ENCODE measurements around the gene DUSP16. TPM values are rescaled to one million over a fixed set of nuclear protein-coding genes. Genes with fewer than 3 reads are reported as not detected.

DUSP16 gene
- total RNA-seq, 1 experiment from 2014 or later, result 51.9 TPM

GRCh38 chr12:12611512-12612306, 49.0 kb upstream of the DUSP16 start, which contains the start of gene CREBL2 (continued):
- TF ChIP-seq TEAD1 (CRISPR knock-in tag; IDR thresholded peaks at IDR 0.05) (peak; percentile 88), NFE2L1 (CRISPR knock-in tag; IDR thresholded peaks at IDR 0.05) (no peak), KAT7 (CRISPR knock-in tag; IDR thresholded peaks at IDR 0.05; ENCODE audit: borderline replicate concordance) (0 out of 2 replicates have a peak, but pooled peaks have one; percentile 77), ATF6 (CRISPR knock-in tag; IDR thresholded peaks at IDR 0.05) (no peak), ZBTB21 (CRISPR knock-in tag; IDR thresholded peaks at IDR 0.05; ENCODE audit: borderline replicate concordance) (no peak), HMGXB4 (CRISPR knock-in tag; IDR thresholded peaks at IDR 0.05) (peak; percentile 50; the same call in 1 of the 2 replicates), SMAD4 (CRISPR knock-in tag; IDR thresholded peaks at IDR 0.05) (no peak), ARID4B (CRISPR knock-in tag; IDR thresholded peaks at IDR 0.05; ENCODE audit: borderline replicate concordance) (peak; percentile 85; the same call in 1 of the 2 replicates), IRF2 (CRISPR knock-in tag; IDR thresholded peaks at IDR 0.05; ENCODE audit: borderline replicate concordance, low read depth) (no peak), ZNF232 (CRISPR knock-in tag; IDR thresholded peaks at IDR 0.05) (no peak), GABPB1 (CRISPR knock-in tag; IDR thresholded peaks at IDR 0.05) (peak; percentile 50), MXD4 (CRISPR knock-in tag; IDR thresholded peaks at IDR 0.05; ENCODE audit: borderline replicate concordance) (no peak), CBFB (CRISPR knock-in tag; IDR thresholded peaks at IDR 0.05; ENCODE audit: low read depth) (no peak; the same call in 1 of the 2 replicates)

- POLR2A ChIA-PET, result no interaction called here
- H3K27me3 Mint-ChIP-seq (ENCODE audit: low read depth), result no peaks in the 10 kb centered on the region
- peak overlapping the region; percentile 95; the same call in 1 of the 2 replicates for H3K27ac Mint-ChIP-seq
- DNase-seq (ENCODE audit: low spot score) (no peak), ATAC-seq (no peak)
- H3K36me3 Mint-ChIP-seq, result peaks cover 6% of the 10 kb centered on the region; the same call in 1 of the 2 replicates
- peaks cover 35% of the 10 kb centered on the region for H3K4me1 Mint-ChIP-seq
- CTCF ChIA-PET, result no interaction called here
- no peaks in the 10 kb centered on the region for H3K9me3 Mint-ChIP-seq
- H3K4me3 Mint-ChIP-seq, result peak overlapping the region; percentile 92
- TF ChIP-seq ZNF425 (CRISPR knock-in tag; conservative IDR thresholded peaks at IDR 0.05), result no peak
- no peak for TF ChIP-seq NFATC4 (CRISPR knock-in tag; IDR thresholded peaks at IDR 0.05)
- no peak for TF ChIP-seq JUN (CRISPR knock-in tag; IDR thresholded peaks at IDR 0.05)
- TF ChIP-seq ZNF281 (CRISPR knock-in tag; IDR thresholded peaks at IDR 0.05), result no peak
- no peak for TF ChIP-seq FOXJ3 (CRISPR knock-in tag; IDR thresholded peaks at IDR 0.05; ENCODE audit: borderline replicate concordance)
- no peak for TF ChIP-seq HMGXB4 (CRISPR knock-in tag; IDR thresholded peaks at IDR 0.05)
- no peak for TF ChIP-seq ZNF219 (CRISPR knock-in tag; IDR thresholded peaks at IDR 0.05; ENCODE audit: borderline replicate concordance)
Observed at GRCh38 chr12:12610711-12611110, 48.0 kb upstream of the DUSP16 start.

All from WTC11 (cell line).